Measurements from ENCODE around the gene RYR3. TPM values are rescaled to one million over a fixed set of nuclear protein-coding genes. Genes with fewer than 3 reads are reported as not detected.

Gene RYR3
- total and polyA plus RNA-seq, 10 of the 15 experiments (the other 5 are each of a cell fraction or from before 2014, with no cell fraction given), result under 0.01 to 0.44 (median 0.16) TPM; not detected in 5

- CTCF ChIA-PET, result interaction anchor here (1.2 kb wide), 1 partner anchor 307 kb away, joined by 3 read pairs; no protein-coding TSS in a partner anchor
- POLR2A ChIA-PET, result no interaction called here
- ATAC-seq, result no peak
- Histone ChIP-seq H3K4me1 (ENCODE audit: control insufficient read depth, insufficient read depth, low read length) (no peaks in the 10 kb centered on the region), H3K79me2 (ENCODE audit: control insufficient read depth, insufficient read depth, low read length) (no peaks in the 10 kb centered on the region), H3K9ac (ENCODE audit: control insufficient read depth, insufficient read depth, low read length) (no peak overlapping the region), H2AFZ (ENCODE audit: control insufficient read depth, low read depth, low read length) (no peak overlapping the region), H3K36me3 (ENCODE audit: control insufficient read depth in 2 of 2, insufficient read depth in 2 of 2, low read length in 1 of 2) (no peaks in the 10 kb centered on the region), H3K27ac (ENCODE audit: control insufficient read depth, insufficient read depth) (no peak overlapping the region), H3K4me2 (ENCODE audit: control insufficient read depth, insufficient read depth) (no peak overlapping the region), H3K9me3 (replicated peaks; ENCODE audit: control insufficient read depth, insufficient read depth, low read length) (no peaks in the 10 kb centered on the region), H4K20me1 (ENCODE audit: control insufficient read depth, insufficient read depth) (no peaks in the 10 kb centered on the region), H3K4me3 (no peak overlapping the region), H3K27me3 (replicated peaks in 1 of 2; ENCODE audit: control insufficient read depth in 2 of 2, insufficient read depth in 2 of 2, low read length in 1 of 2) (no peaks in the 10 kb centered on the region)
- in situ Hi-C loops (cut with MboI) (no loop called here), intact Hi-C loops (cut with micrococcal nuclease; ENCODE audit: unreplicated experiment) (no loop called here)
- TF ChIP-seq ZNF274 (IDR thresholded peaks at IDR 0.05; ENCODE audit: insufficient read depth, insufficient read length) (no peak), JUND (IDR thresholded peaks at IDR 0.05; ENCODE audit: low read depth, low read length) (no peak), USF1 (IDR thresholded peaks at IDR 0.05; ENCODE audit: borderline replicate concordance, extremely low read length, insufficient read depth, low read depth, low read length) (no peak), SREBF1 (IDR thresholded peaks at IDR 0.05; ENCODE audit: low read length) (no peak), SMAD1 (IDR thresholded peaks at IDR 0.05; ENCODE audit: low read depth, partially characterized antibody) (no peak), YBX1 (IDR thresholded peaks at IDR 0.05) (no peak), POLR2AphosphoS5 (IDR thresholded peaks at IDR 0.05; ENCODE audit: low read length) (no peak), MXI1 (IDR thresholded peaks at IDR 0.05; ENCODE audit: low read depth, low read length) (no peak), FOXK2 (IDR thresholded peaks at IDR 0.05) (no peak), MYB (IDR thresholded peaks at IDR 0.05; ENCODE audit: borderline replicate concordance, low read depth, low read length) (no peak), SUPT20H (IDR thresholded peaks at IDR 0.05; ENCODE audit: borderline replicate concordance, control insufficient read depth, low read depth, low read length) (no peak), CHD4 (IDR thresholded peaks at IDR 0.05) (no peak), HDAC6 (IDR thresholded peaks at IDR 0.05; ENCODE audit: unreplicated experiment) (no peak), FOS (IDR thresholded peaks at IDR 0.05; ENCODE audit: borderline replicate concordance, extremely low read depth, insufficient read length) (no peak)
- TF ChIP-seq, protein P1, sequence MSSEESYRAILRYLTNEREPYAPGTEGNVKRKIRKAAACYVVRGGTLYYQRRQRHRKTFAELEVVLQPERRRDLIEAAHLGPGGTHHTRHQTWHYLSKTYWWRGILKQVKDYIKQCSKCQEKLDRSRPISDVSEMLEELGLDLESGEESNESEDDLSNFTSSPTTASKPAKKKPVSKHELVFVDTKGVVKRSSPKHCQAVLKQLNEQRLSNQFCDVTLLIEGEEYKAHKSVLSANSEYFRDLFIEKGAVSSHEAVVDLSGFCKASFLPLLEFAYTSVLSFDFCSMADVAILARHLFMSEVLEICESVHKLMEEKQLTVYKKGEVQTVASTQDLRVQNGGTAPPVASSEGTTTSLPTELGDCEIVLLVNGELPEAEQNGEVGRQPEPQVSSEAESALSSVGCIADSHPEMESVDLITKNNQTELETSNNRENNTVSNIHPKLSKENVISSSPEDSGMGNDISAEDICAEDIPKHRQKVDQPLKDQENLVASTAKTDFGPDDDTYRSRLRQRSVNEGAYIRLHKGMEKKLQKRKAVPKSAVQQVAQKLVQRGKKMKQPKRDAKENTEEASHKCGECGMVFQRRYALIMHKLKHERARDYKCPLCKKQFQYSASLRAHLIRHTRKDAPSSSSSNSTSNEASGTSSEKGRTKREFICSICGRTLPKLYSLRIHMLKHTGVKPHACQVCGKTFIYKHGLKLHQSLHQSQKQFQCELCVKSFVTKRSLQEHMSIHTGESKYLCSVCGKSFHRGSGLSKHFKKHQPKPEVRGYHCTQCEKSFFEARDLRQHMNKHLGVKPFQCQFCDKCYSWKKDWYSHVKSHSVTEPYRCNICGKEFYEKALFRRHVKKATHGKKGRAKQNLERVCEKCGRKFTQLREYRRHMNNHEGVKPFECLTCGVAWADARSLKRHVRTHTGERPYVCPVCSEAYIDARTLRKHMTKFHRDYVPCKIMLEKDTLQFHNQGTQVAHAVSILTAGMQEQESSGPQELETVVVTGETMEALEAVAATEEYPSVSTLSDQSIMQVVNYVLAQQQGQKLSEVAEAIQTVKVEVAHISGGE (CRISPR knock-in tag; IDR thresholded peaks at IDR 0.05), result no peak
- TF ChIP-seq, protein P2, sequence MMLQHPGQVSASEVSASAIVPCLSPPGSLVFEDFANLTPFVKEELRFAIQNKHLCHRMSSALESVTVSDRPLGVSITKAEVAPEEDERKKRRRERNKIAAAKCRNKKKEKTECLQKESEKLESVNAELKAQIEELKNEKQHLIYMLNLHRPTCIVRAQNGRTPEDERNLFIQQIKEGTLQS (IDR thresholded peaks at IDR 0.05; ENCODE audit: borderline replicate concordance, extremely low read depth, low read depth, low read length), result no peak
- FAIRE-seq, result no peak
- no peak for DNase-seq (ENCODE audit: low read depth, low spot score)
- SMC1A ChIA-PET (ENCODE audit: uncharacterized antibody, unreplicated experiment), result no interaction called here
- RAD21 ChIA-PET (ENCODE audit: unreplicated experiment), result no interaction called here
- BruUV-seq (replicated peaks), result no TSS peak
Observed at GRCh38 chr15:33621141-33621540, 310.4 kb downstream of the RYR3 start.
